Activated CD8-positive, alpha-beta memory T cell treated with anti-CD3 and anti-CD28 coated beads for 36 hours (primary cell): ENCODE results near the gene LMOD1. TPM values are rescaled to one million over a fixed set of nuclear protein-coding genes. Genes with fewer than 3 reads are reported as not detected.
"Not testable (repeated sequence)": the region's sequence is repeated elsewhere in the genome, so short reads cannot be mapped to it uniquely, and the experiment has no call there.

ENCODE experiments used
- CTCF ChIA-PET: fragments of 350-600 bp; sonication (Branson Sonifier 250); formaldehyde crosslinking; loops from one replicate; lab custom pipeline; 2021; ENCODE audit warnings: antibody characterized with exemption; lab: Charles Lee
- POLR2A ChIA-PET: fragments of 350-600 bp; sonication (Branson Sonifier 250); formaldehyde crosslinking; loops from one replicate; lab custom pipeline; 2021; ENCODE audit warnings: antibody characterized with exemption; lab: Charles Lee
- total RNA-seq, 2 experiments: library from RNA; stranded (reverse); gene quantifications; one replicate each; pipeline ENCODE4 v1.2.3, GENCODE V29; 2021

LMOD1 gene
- total RNA-seq, 2 experiments from 2014 or later, result not detected

DNA sequence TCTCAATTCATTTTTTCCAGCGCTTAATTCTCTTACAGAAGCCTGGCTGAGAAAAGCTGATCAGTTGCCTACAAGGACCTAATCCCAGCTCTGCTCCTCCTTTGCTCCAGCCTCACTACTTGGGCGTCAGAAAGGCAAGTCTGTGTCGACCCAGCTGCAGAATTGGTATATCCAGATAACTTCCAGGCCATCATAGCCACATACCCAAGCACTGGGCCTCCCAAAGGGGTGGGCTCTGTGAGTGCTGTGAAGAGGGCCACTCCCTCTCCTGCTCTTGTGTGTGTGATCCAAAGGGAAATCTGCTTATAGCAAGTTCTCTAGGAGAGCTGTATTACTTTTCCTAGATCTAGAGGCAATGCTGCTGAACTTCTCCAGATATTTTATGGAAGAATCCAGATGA lies 18.1 kb downstream of the LMOD1 start:
- ChIA-PET POLR2A (interaction anchor here (0.6 kb wide), 1 partner anchor 26 kb away, joined by 11 read pairs; no protein-coding TSS in a partner anchor), CTCF (no interaction called here)

DNA sequence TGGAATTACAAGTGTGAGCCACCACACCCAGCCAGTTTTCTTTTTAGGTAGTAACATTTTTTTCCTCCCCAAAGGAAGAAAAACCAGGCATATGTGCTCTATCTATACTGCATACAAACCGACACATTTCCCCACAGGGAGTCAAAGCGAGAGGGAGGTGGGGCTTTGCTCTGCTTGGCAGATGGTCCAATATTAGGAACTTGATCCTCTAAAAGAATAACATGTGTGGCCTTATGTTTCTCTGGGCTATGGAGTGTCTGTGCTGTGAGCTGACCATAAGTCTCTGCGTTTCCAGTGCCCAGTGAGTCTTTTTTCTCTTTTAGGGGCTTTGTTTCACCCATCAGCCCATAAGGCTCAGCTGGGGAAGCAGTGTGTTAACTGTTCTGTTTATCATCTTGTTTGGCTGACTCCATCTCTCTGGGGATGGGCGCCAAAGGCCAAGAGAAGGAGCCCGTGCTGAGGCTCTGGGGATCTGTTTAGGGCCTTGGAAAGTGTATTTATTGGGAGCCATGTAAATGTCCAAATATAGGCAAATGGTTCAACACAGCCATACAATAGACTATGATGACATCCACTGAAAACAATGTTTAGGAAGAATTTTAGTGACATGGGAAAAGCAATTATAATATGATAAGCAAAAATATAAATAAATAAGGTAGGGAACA lies 20.2 kb downstream of the LMOD1 start:
- ChIA-PET POLR2A (no interaction called here), CTCF (interaction anchor here (1.0 to 1.7 kb wide), 2 partner anchors 30 to 33 kb away, joined by 3 to 5 read pairs; no protein-coding TSS in a partner anchor)

DNA sequence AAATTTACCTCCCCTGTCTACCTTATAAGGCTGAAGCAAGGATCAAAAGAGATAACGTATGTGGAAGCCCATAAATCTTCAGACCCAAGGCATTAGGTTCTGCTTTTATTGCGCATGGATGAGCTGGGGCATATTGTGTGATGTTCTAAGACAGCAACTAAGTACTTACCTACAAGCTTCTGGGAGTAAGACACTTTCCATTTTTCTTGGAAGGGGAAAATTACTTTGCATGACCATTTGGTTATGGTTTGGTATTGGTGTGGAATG lies 21.1 kb downstream of the LMOD1 start:
- CTCF ChIA-PET, result interaction anchor here (1.7 kb wide), 1 partner anchor 29 kb away, joined by 5 read pairs; no protein-coding TSS in a partner anchor
- POLR2A ChIA-PET, result no interaction called here

DNA sequence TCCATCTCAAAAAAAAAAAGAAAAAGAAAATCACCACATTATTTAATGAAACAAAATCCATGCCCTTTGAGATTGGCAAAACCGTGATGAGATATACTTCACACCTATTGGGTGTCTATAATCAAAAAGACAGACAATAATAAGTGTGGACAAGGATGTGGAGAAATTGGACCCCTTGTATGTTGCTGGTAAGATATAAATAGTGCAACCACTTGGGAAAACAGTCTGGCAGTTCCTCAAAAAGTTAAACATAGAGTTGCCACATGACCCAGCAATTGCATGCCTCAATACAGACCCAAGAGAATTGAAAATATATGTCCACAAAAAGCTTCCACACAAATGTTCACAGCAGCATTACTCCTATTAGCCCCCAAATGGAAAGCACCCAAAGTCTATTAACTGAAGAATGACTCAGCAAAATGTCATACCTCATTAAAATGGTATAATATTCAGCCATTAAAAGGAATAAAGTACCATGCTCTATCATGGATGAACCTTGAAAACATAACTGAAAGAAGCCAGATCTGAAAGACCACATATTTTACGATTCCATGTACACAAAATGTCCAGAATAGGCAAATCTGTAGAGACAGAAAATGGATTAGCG lies 24.3 kb downstream of the LMOD1 start:
- ChIA-PET POLR2A (no interaction called here), CTCF (no interaction called here)

DNA sequence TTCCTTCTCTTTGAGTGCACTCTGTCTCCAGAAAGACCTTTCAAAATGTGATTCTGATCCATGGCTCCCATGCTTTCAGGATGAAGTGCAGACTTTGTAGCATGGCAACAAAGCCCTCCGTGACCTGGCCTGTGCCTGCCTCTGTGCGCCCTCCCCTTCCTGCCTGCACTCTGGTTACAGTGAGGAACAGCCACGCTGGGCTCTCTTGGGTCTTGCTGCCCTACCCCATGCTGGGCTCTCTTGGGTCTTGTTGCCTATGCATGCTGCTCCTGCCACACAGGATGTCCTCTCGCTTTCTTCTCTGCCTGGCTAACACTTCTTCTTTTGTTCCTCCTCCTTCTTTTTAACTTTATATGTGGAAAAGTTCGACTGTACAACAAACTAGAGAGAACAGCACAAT lies 28.0 kb downstream of the LMOD1 start:
- POLR2A ChIA-PET, result no interaction called here
- CTCF ChIA-PET, result interaction anchor here (0.6 kb wide), 1 partner anchor 89 kb away, joined by 3 read pairs; the partner anchor contains the start of gene IPO9

DNA sequence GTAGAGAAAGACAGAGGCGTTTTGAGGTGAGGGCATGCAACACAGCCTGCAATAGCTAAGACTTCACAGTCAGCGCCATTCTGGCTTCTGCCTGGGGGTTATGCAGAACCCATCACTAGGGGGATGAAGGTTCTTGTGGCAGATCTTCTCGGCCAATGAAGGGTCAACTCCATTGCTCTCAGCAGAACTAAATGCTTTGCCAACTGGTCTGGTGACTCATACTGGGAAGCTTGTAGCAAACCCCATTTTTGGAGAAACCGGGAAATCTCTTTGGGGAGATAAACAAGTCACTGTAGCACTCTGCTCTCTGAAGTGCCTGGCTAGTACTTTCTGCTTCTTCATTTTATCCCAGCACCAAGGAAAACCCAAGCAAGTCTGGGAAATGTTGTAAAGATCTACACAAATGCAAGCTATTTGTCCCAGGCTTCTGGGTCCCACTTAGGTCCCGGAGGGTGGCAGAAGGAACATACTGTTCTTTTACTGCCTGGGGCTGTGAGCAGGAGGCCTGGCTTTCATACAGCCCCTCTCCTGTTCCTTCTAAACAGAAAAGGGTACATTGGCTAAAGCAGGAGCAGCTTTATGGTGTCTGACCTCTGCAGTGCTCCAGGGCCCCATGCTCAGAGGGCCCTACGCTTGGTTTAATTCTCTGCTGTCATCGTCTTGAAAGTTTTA lies 28.9 kb downstream of the LMOD1 start:
- POLR2A ChIA-PET, result interaction anchor here (0.6 kb wide), 1 partner anchor 35 kb away, joined by 8 read pairs; no protein-coding TSS in a partner anchor
- CTCF ChIA-PET, result interaction anchor here (0.6 kb wide), 1 partner anchor 19 kb away, joined by 3 read pairs; no protein-coding TSS in a partner anchor

DNA sequence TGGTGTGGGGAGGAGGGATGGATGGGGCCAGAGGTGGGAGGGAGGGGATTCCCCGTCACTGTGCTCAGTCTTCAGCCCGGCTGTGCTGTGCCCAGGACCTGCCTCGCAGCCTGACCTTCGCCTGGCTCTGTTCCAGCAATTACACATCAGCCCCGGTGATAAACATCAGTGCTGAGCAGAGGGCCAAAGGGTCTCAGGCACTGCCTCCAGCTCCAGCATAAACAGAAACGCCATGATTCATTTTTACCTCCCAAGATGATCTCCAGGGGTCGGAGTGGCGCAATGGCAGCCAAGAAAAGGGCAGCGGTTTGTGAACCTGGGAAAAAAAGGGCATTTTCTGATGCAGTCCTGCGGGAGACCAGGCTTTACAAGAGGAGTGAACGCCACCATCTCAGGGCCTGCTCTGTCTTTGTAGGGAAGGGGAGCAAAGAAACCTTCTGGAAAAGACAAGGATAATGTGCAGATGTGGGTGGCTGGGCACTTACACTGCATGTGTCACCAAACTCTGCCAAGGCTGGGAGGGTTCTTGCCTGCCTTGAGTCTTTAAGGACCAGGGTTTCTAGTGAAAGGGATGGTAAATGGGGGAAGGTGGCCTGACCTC lies 29.6 kb downstream of the LMOD1 start:
- ChIA-PET CTCF (no interaction called here), POLR2A (no interaction called here)

DNA sequence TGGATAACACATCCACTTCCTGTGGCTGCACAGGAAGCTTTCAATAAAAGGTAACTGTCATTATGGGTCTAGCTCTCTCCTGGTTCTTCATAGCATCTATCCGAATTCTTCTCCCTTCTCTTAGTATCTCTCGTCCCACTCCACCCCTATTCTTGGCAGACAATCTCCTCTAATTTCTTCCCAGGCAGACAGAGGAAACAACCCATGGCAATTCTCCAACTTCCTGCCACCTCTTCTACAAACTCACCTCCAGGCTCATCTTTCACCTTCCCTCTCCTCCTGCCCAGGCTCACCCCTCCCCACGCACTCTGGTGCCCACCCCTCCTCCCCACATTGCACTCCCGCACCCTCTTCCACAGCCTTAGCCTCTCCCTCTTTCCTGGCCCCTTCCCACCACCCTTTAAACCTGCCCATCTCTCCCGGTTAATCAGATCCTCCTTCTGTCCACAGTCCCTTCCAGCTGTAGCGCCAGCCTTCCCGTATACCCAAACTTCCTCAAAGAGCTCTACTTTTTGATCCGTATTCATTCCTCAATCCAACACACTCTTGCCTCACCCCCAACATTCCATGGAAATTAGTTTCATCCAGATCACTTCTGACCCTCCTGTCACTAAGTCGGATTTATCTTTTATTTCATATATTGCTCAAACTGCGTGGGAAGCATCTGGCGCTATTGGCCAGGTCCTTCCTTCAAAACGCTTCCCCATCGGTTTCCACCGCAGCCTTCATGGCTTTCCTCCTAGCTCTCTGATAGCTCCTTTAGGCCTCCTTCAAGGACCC lies 31.7 kb downstream of the LMOD1 start:
- ChIA-PET CTCF (interaction anchor here (1.0 to 1.6 kb wide), 2 partner anchors 85 to 122 kb away, joined by 3 to 4 read pairs; no protein-coding TSS in a partner anchor), POLR2A (no interaction called here)

DNA sequence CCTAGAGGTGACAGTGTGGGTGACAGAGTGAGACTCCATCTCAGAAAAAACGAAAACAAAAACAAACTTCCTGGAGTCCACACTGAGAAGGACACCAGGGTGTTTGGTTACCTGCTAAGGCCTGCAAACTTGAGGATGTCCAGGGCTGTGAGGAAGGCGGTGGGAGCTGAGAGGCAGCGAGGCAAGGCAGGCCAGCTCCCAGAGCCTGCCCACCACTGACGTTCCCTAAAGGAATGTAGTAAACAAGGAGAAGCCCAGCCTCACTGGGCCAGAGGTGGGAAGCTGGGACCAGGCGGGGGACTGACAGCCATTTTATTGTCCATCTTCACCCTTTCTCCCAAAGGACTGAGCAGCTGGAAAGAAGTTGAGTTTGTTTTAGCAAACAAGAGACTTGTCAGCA lies 33.5 kb downstream of the LMOD1 start:
- CTCF ChIA-PET, result no interaction called here
- POLR2A ChIA-PET, result no interaction called here

DNA sequence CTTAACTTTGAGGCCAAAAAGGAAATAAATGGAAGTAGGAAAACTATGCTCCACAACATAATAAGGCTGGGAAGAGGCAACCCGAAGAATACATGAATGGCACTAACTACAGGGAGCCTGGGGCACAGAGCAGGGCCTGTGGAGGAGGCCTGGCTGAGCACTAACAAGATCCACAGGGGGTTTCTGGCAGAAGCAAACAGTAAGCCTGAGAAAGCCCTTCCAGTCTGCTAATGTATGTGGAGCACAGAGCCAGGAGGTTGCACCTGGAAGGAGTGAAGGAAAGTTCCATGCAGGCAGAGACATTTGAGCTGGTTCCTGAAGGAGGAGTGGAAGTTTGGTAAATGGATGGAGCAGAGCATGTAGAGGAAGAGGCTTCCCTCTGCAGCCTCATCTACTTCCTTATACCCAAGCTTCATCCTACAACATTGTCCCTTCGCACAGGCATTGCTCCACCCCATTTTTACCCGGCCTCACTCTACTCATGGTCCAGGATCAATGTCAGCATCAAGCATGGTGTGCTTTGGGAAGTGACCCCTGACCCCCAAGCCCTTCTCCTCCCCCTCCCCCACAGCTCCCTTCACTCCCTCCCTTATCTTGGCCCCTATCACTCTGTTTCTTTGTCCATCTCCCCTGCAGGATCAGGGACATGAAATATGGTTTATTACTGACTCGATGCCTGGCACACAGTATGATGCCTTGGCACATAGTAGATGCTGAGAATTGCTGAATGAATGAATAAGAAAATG lies 34.3 kb downstream of the LMOD1 start:
- POLR2A ChIA-PET, result no interaction called here
- CTCF ChIA-PET, result no interaction called here

DNA sequence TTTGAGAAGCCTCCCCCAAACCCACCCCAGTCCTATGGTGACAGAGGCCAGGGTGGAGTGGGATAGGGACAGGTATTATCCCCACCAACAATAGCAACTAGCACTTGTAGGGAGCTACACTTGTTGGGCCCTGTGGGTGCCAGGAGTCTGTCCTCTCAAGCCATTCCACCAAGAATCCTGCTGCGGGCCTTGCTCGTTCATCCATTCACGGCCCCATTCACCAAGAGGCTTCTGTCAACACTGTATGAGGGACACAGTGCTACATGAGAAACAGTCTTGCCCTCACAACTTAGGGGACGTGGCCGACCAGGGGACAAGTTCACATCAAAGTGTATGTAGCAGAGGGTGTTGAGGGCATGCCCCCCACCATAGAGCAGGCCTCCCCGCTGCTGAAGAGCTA lies 38.7 kb downstream of the LMOD1 start:
- ChIA-PET CTCF (interaction anchor here (2.1 kb wide), 1 partner anchor 12 kb away, joined by 6 read pairs; no protein-coding TSS in a partner anchor), POLR2A (no interaction called here)

DNA sequence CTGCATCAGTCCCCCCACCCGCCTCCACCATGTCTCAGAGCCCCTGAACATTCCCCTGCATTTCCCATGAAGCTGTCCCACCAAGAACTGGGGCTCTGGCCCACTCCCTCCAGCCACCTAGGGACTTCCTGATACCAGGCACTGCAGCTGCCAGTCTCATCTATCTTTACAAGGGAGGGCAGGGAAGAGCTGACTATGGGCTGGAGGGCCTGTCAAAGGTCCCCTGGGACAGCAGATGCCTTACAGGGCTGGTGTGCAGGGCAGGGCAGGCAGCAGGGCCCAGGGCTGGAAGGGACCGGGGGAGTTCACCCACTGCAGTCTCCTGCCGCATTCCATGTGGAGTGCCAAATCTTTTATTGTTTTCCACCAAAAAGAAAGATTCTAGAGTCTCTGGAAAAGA lies 40.0 kb downstream of the LMOD1 start:
- CTCF ChIA-PET, result interaction anchor here (2.1 kb wide), 1 partner anchor 10 kb away, joined by 6 read pairs; no protein-coding TSS in a partner anchor
- POLR2A ChIA-PET, result no interaction called here

DNA sequence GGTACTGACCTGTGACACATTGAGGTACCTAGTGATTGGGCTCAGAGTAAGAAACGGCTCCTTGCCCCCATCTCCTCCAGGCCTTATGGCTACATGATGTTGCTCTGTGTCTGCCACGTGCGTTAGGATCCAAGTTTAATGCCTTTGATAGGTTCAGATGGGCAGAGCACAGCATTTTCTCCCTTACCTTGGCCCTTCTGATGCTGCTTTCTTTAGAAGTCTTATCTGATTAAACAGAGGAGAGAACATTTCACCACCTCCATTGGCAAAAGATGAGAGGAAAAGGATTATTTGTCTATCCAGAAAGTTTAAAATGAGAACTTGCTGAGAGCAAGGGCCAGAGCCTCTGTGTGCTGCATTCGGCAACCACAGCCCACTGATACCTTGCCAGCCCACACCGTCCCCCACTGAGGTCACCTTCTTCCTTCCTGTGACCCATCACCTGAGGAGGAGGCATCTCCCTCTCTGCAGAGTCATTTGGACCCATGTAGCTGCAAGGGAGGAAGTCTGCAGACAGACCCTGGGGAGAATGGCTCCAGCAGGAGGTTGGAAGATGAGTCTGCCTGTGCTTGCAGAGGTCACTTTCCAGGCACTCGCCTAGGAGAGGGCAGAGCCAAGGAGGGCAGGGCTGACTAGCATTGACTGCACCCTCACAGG lies 41.0 kb downstream of the LMOD1 start:
- ChIA-PET POLR2A (no interaction called here), CTCF (interaction anchor here (2.0 kb wide), 1 partner anchor 10 kb away, joined by 4 read pairs; no protein-coding TSS in a partner anchor)

DNA sequence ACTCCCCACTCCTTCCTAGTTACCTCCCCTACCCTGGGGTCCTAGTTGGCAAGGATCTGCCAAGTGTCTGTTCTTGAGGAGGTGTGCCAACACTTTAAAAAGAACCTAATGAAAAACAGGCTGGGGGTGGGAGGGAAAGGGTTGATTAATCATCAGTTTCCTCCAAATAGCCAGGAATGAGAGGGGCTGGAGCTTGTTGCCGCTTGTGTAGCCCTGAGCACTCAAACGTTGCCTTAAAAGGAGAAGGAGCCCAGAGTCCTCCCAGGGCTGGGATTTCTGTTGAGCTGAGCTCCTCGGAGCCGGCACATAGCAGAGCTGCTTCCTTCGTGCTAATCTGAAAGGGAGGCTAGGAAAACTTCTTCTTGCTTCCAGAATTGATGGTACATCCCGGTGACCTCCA lies 41.8 kb downstream of the LMOD1 start:
- POLR2A ChIA-PET, result no interaction called here
- CTCF ChIA-PET, result interaction anchor here (0.9 to 2.0 kb wide), 2 partner anchors 9 to 59 kb away, joined by 3 to 4 read pairs; no protein-coding TSS in a partner anchor

DNA sequence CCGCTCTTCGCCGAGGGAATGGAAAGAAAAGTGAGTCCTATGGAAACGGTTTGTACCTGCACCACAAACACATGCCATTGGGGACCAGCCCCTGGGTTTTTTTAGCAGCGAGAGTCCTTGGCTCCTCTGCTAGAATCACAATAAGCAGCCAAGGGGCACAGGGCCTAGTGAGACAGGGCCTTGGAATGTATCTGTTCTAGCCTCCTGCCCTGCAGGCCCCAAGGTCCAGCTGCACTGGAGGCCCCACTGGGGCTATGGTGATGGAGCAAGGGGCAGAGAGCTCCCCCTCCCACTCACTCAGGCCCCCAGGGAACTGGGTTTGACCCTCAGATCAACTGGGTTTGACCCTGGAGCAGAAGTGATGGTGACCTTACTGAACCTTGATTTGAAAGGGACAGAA lies 43.2 kb downstream of the LMOD1 start:
- ChIA-PET POLR2A (interaction anchor here (0.8 kb wide), 1 partner anchor 122 kb away, joined by 3 read pairs; no protein-coding TSS in a partner anchor), CTCF (interaction anchor here (0.9 kb wide), 1 partner anchor 96 kb away, joined by 3 read pairs; no protein-coding TSS in a partner anchor)

DNA sequence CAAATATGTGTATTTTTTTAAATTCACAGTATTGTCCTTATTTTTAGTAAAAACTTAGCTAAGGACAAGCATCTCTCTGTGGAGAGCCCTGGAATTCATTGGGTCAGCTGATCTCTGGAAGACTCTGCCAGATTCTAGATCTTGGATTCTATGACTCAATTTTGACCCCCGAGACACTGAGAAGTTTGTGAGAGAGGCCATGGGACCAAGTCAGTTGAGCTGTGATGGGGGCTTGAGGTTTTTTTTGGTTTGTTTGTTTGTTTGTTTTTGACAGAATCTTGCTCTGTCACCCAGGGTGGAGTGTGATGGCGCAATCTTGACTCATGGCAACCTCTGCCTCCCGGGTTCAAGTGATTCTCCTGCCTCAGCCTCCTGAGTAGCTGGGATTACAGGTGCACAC lies 44.1 kb downstream of the LMOD1 start:
- ChIA-PET POLR2A (interaction anchor here (0.6 kb wide), 1 partner anchor 19 kb away, joined by 3 read pairs; no protein-coding TSS in a partner anchor), CTCF (no interaction called here)

DNA sequence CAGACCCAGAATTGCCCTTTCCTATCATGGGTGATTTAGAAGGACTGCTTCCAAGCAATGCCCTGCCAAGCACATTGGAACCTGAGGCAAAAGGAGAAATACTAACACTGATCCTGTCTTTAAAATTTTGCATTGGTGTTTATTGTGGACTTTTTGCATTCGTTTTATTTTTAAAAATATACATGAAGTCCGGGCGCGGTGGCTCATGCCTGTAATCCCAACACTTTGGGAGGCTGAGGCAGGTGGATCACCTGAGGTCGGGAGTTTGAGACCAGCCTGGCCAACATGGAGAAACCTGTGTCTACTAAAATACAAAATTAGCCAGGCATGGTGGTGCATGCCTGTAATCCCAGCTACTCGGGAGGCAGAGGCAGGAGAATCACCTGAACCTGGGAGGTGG lies 45.3 kb downstream of the LMOD1 start:
- CTCF ChIA-PET, POLR2A ChIA-PET: not testable (repeated sequence)

DNA sequence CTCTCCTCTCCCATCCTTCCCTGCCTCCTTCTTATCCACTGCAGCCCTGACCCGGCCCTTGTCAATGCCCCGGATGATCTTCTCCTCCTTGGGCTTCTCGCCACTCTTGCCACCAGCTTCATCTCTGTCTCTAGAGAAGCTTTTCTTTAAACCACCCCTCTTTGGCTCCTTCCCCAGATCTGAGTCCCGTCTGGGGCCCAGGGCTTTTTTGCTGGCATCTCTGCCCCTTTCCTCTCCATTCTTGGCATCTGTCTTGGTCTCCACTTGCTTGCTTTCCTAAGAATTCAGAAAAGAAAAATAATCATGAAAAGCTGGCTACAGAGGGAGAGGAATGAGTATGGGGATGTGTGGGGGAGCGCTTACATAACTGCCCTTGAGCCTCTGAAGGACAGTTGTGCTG lies 45.9 kb downstream of the LMOD1 start:
- ChIA-PET CTCF (interaction anchor here (1.2 kb wide), 1 partner anchor 72 kb away, joined by 3 read pairs; no protein-coding TSS in a partner anchor), POLR2A (no interaction called here)
